PC-9 (cell line): ENCODE data around the gene UBE3C.
"Not testable (repeated sequence)": the region's sequence is repeated elsewhere in the genome, so short reads cannot be mapped to it uniquely, and the experiment has no call there.

Experiments
- CTCF ChIP-seq: fragments of 200-600 bp; sonication (generic); conservative IDR thresholded peaks from 2 replicates; pipeline ENCODE4 v1.6.1; 2017; ENCODE audit warnings: mixed run types, antibody characterized with exemption, mild to moderate bottlenecking, moderate library complexity
- EZH2 ChIP-seq: fragments of 200-600 bp; sonication (generic); IDR thresholded peaks from 2 replicates; pipeline ENCODE4 v1.8.0; 2017; ENCODE audit warnings: antibody characterized with exemption, low read depth

GRCh38 chr7:157251817-157252216 lies 113.1 kb downstream of the UBE3C start:
- TF ChIP-seq EZH2, CTCF: not testable (repeated sequence)
